ENCODE results near the gene TXNDC17. TPM values are rescaled to one million over a fixed set of nuclear protein-coding genes. Genes with fewer than 3 reads are reported as not detected.
"Not testable (repeated sequence)": the region's sequence is repeated elsewhere in the genome, so short reads cannot be mapped to it uniquely, and the experiment has no call there.

The TXNDC17 gene
- total RNA-seq, 1 donor from 2014 or later: 94.0 TPM

GRCh38 chr17:6639586-6640535 is 999 bp upstream of the TXNDC17 start:
- Mint-ChIP-seq H3K4me1 (ENCODE audit: low read depth) (peaks cover 55% of the 10 kb centered on the region), H3K4me3 (peak overlapping the region; percentile 97), H3K9me3 (no peaks in the 10 kb centered on the region), H3K36me3 (ENCODE audit: low read depth) (peaks cover 28% of the 10 kb centered on the region), H3K27me3 (ENCODE audit: insufficient read depth) (no peaks in the 10 kb centered on the region), H3K27ac (peak overlapping the region; percentile 99)
- intact Hi-C loops (cut with micrococcal nuclease): loop anchor here (1.0 to 10.0 kb wide), 8 partner anchors 11 to 1155 kb away; partner anchors contain the start of genes C17orf100, DERL2, MED31 and MIS12
- DNase-seq (ENCODE audit: low spot score): no peak

GRCh38 chr17:6641247-6641863 is 495 bp downstream of the TXNDC17 start:
- no peaks in the 10 kb centered on the region for H3K27me3 Mint-ChIP-seq (ENCODE audit: insufficient read depth)
- peaks cover 60% of the 10 kb centered on the region for H3K4me1 Mint-ChIP-seq (ENCODE audit: low read depth)
- H3K27ac Mint-ChIP-seq: peak overlapping the region; percentile 99
- intact Hi-C loops (cut with micrococcal nuclease): loop anchor here (2.0 to 10.0 kb wide), 7 partner anchors 67 to 1157 kb away; partner anchors contain the start of genes DERL2, MIS12, NLRP1 and PIMREG
- peaks cover 32% of the 10 kb centered on the region for H3K36me3 Mint-ChIP-seq (ENCODE audit: low read depth)
- peak overlapping the region; percentile 97 for H3K4me3 Mint-ChIP-seq
- H3K9me3 Mint-ChIP-seq: no peaks in the 10 kb centered on the region
- no peak for DNase-seq (ENCODE audit: low spot score)

- Mint-ChIP-seq H3K36me3 (ENCODE audit: low read depth) (peaks cover 37% of the 10 kb centered on the region), H3K27ac (peak overlapping the region; percentile 71), H3K4me3 (peak overlapping the region; percentile 97), H3K9me3 (no peaks in the 10 kb centered on the region), H3K4me1 (ENCODE audit: low read depth) (peaks cover 61% of the 10 kb centered on the region), H3K27me3 (ENCODE audit: insufficient read depth) (no peaks in the 10 kb centered on the region)
- intact Hi-C loops (cut with micrococcal nuclease): loop anchor here (5.0 to 10.0 kb wide), 5 partner anchors 85 to 1158 kb away; partner anchors contain the start of genes DERL2, MIS12, NLRP1 and PIMREG
- DNase-seq (ENCODE audit: low spot score): no peak
Measured at GRCh38 chr17:6642592-6642991, 1.7 kb downstream of the TXNDC17 start.

- Mint-ChIP-seq H3K4me3 (no peak overlapping the region), H3K9me3 (no peaks in the 10 kb centered on the region), H3K36me3 (ENCODE audit: low read depth) (peaks cover 47% of the 10 kb centered on the region), H3K4me1 (ENCODE audit: low read depth) (peaks cover 64% of the 10 kb centered on the region), H3K27me3 (ENCODE audit: insufficient read depth) (no peaks in the 10 kb centered on the region), H3K27ac (no peak overlapping the region)
- intact Hi-C loops (cut with micrococcal nuclease): loop anchor here (5.0 to 10.0 kb wide), 5 partner anchors 86 to 1159 kb away; partner anchors contain the start of genes DERL2, MIS12, NLRP1 and PIMREG
- DNase-seq (ENCODE audit: low spot score): no peak
Measured at GRCh38 chr17:6643451-6644125, 2.7 kb downstream of the TXNDC17 start.

GRCh38 chr17:6648181-6648580 is 7.3 kb downstream of the TXNDC17 start:
- intact Hi-C loops (cut with micrococcal nuclease): loop anchor here (10.0 kb wide), 2 partner anchors 203 to 1163 kb away; partner anchors contain the start of genes DERL2, MIS12 and PIMREG
- H3K4me1 Mint-ChIP-seq (ENCODE audit: low read depth): peaks cover 64% of the 10 kb centered on the region
- H3K27me3 Mint-ChIP-seq (ENCODE audit: insufficient read depth): peaks cover under 1% of the 10 kb centered on the region
- no peak for DNase-seq (ENCODE audit: low spot score)
- H3K4me3 Mint-ChIP-seq: no peak overlapping the region
- H3K27ac Mint-ChIP-seq: no peak overlapping the region
- H3K9me3 Mint-ChIP-seq: no peaks in the 10 kb centered on the region
- H3K36me3 Mint-ChIP-seq (ENCODE audit: low read depth): peaks cover 41% of the 10 kb centered on the region

- Mint-ChIP-seq H3K9me3 (no peaks in the 10 kb centered on the region), H3K36me3 (ENCODE audit: low read depth) (peaks cover 26% of the 10 kb centered on the region), H3K27ac (peak within 1 kb of the TSS; percentile 100), H3K4me3 (peak within 1 kb of the TSS; percentile 100), H3K27me3 (ENCODE audit: insufficient read depth) (peaks cover 17% of the 10 kb centered on the region), H3K4me1 (ENCODE audit: low read depth) (peaks cover 69% of the 10 kb centered on the region)
- DNase-seq (ENCODE audit: low spot score): peak; percentile 95
- intact Hi-C loops (cut with micrococcal nuclease): loop anchor here (1.0 to 5.0 kb wide), 5 partner anchors 11 to 1731 kb away; partner anchors contain the start of genes KIAA0753, RPL26 and TEKT1
Measured at GRCh38 chr17:6651354-6651918, 10.6 kb downstream of the TXNDC17 start, which contains the start of the genes C17orf100 and MED31. Gene C17orf100, plus strand, starts transcription at chr17:6651762. Its CDS starts 152 bp downstream, at chr17:6651914. Gene MED31, minus strand, starts transcription at chr17:6651605. Its CDS starts 77 bp downstream, at chr17:6651528.

GRCh38 chr17:6651919-6652452 is 11.1 kb downstream of the TXNDC17 start:
- Mint-ChIP-seq H3K4me3 (peak overlapping the region; percentile 100), H3K36me3 (ENCODE audit: low read depth) (peaks cover 24% of the 10 kb centered on the region), H3K4me1 (ENCODE audit: low read depth) (peaks cover 69% of the 10 kb centered on the region), H3K27me3 (ENCODE audit: insufficient read depth) (peaks cover 17% of the 10 kb centered on the region), H3K9me3 (no peaks in the 10 kb centered on the region), H3K27ac (peak overlapping the region; percentile 36)
- DNase-seq (ENCODE audit: low spot score): no peak
- intact Hi-C loops (cut with micrococcal nuclease): loop anchor here (1.0 to 5.0 kb wide), 5 partner anchors 12 to 1730 kb away; partner anchors contain the start of genes KIAA0753, RPL26 and TEKT1

GRCh38 chr17:6654841-6655731 is 14.2 kb downstream of the TXNDC17 start:
- intact Hi-C loops (cut with micrococcal nuclease): loop anchor here (5.0 kb wide), 2 partner anchors 177 to 1727 kb away; partner anchors contain the start of genes RPL26 and TEKT1

GRCh38 chr17:6655732-6656361 is 15.0 kb downstream of the TXNDC17 start:
- H3K36me3 Mint-ChIP-seq (ENCODE audit: low read depth); H3K9me3 Mint-ChIP-seq; DNase-seq (ENCODE audit: low spot score); intact Hi-C loops (cut with micrococcal nuclease); H3K27ac Mint-ChIP-seq: not testable (repeated sequence)
- peaks cover 67% of the 10 kb centered on the region for H3K4me1 Mint-ChIP-seq (ENCODE audit: low read depth)
- H3K27me3 Mint-ChIP-seq (ENCODE audit: insufficient read depth): peaks cover 24% of the 10 kb centered on the region
- H3K4me3 Mint-ChIP-seq: peak overlapping the region; percentile 86

More at GRCh38 chr17:6654841-6655731, 14.2 kb downstream of the TXNDC17 start:
- Mint-ChIP-seq H3K27me3 (ENCODE audit: insufficient read depth) (peaks cover 21% of the 10 kb centered on the region), H3K27ac (no peak overlapping the region), H3K36me3 (ENCODE audit: low read depth) (peaks cover 10% of the 10 kb centered on the region), H3K9me3 (no peaks in the 10 kb centered on the region), H3K4me1 (ENCODE audit: low read depth) (peaks cover 64% of the 10 kb centered on the region), H3K4me3 (peak overlapping the region; percentile 86)
- no peak for DNase-seq (ENCODE audit: low spot score)

GRCh38 chr17:6656797-6657632 is 16.2 kb downstream of the TXNDC17 start:
- intact Hi-C loops (cut with micrococcal nuclease): not testable (repeated sequence)
- H3K27me3 Mint-ChIP-seq (ENCODE audit: insufficient read depth): peaks cover 24% of the 10 kb centered on the region

More at GRCh38 chr17:6656797-6657632, 16.2 kb downstream of the TXNDC17 start:
- H3K4me3 Mint-ChIP-seq: peak overlapping the region; percentile 87
- peaks cover 75% of the 10 kb centered on the region for H3K4me1 Mint-ChIP-seq (ENCODE audit: low read depth)
- not testable (repeated sequence) for H3K9me3 Mint-ChIP-seq; H3K36me3 Mint-ChIP-seq (ENCODE audit: low read depth)
- peak overlapping the region; percentile 38 for H3K27ac Mint-ChIP-seq
- DNase-seq (ENCODE audit: low spot score): peak; percentile 61

Measured in activated T-helper 1 cell treated with anti-CD3 and anti-CD28 coated beads, Interleukin-12 subunit alpha, Interleukin-12 subunit beta, Interleukin-2, Interleukin-4 antibody, amounts not matched to agents 30 ng/mL and 10 ng/mL and 1 ng/mL, durations not matched to agents 14 hours and 24 hours and 36 hours (primary cell).